ENCODE measurements around the gene MCC.
A peak's percentile ranks its signal among the peaks of the same experiment; 100 is the strongest.
"Not testable (repeated sequence)": the region's sequence is repeated elsewhere in the genome, so short reads cannot be mapped to it uniquely, and the experiment has no call there.

Gene MCC

GRCh38 chr5:113075019-113075418, 413.2 kb downstream of the MCC start:
- no peak overlapping the region for H3K4me3 ChIP-seq (ENCODE audit: control insufficient read depth, low read depth, low read length)
- TF ChIP-seq CTCF (conservative IDR thresholded peaks at IDR 0.05; ENCODE audit: control insufficient read depth, insufficient read depth, low read depth, low read length): no peak
- DNase-seq (ENCODE audit: low read depth): no peak

GRCh38 chr5:113073629-113074034, 414.6 kb downstream of the MCC start:
- H3K4me3 ChIP-seq (ENCODE audit: control insufficient read depth, low read depth, low read length); DNase-seq (ENCODE audit: low read depth): not testable (repeated sequence)

GRCh38 chr5:113071401-113071800, 416.9 kb downstream of the MCC start:
- no peak overlapping the region for H3K4me3 ChIP-seq (ENCODE audit: control insufficient read depth, low read depth, low read length)
- TF ChIP-seq CTCF (conservative IDR thresholded peaks at IDR 0.05; ENCODE audit: control insufficient read depth, insufficient read depth, low read depth, low read length): no peak
- no peak for DNase-seq (ENCODE audit: low read depth)

GRCh38 chr5:113070901-113071300, 417.4 kb downstream of the MCC start:
- DNase-seq (ENCODE audit: low read depth): no peak
- H3K4me3 ChIP-seq (ENCODE audit: control insufficient read depth, low read depth, low read length): no peak overlapping the region
- TF ChIP-seq CTCF (conservative IDR thresholded peaks at IDR 0.05; ENCODE audit: control insufficient read depth, insufficient read depth, low read depth, low read length): no peak

GRCh38 chr5:113068559-113068958, 419.7 kb downstream of the MCC start:
- peak; percentile 62 for DNase-seq (ENCODE audit: low read depth)
- H3K4me3 ChIP-seq (ENCODE audit: control insufficient read depth, low read depth, low read length): no peak overlapping the region
- no peak for TF ChIP-seq CTCF (conservative IDR thresholded peaks at IDR 0.05; ENCODE audit: control insufficient read depth, insufficient read depth, low read depth, low read length)

- H3K4me3 ChIP-seq (ENCODE audit: control insufficient read depth, low read depth, low read length): no peak overlapping the region
- TF ChIP-seq CTCF (conservative IDR thresholded peaks at IDR 0.05; ENCODE audit: control insufficient read depth, insufficient read depth, low read depth, low read length): no peak
- no peak for DNase-seq (ENCODE audit: low read depth)
Observed at GRCh38 chr5:113067635-113068344, 420.5 kb downstream of the MCC start.

GRCh38 chr5:113065626-113066025, 422.6 kb downstream of the MCC start:
- TF ChIP-seq CTCF (conservative IDR thresholded peaks at IDR 0.05; ENCODE audit: control insufficient read depth, insufficient read depth, low read depth, low read length): no peak
- H3K4me3 ChIP-seq (ENCODE audit: control insufficient read depth, low read depth, low read length): no peak overlapping the region
- no peak for DNase-seq (ENCODE audit: low read depth)
